Calu3 (cell line): ENCODE data around the gene TIPRL. TPM values are rescaled to one million over a fixed set of nuclear protein-coding genes. Genes with fewer than 3 reads are reported as not detected.

Experiments
- BruUV-seq: library from RNA; stranded (reverse); fragments of 400-500 nt; replicated peaks from 2 replicates; lab custom pipeline; 2021; lab: Mats Ljungman, UMichigan
- CTCF ChIA-PET: fragments of 300-600 bp; sonication (Branson Sonifier 250); formaldehyde crosslinking; loops from one replicate; lab custom pipeline; 2022; ENCODE audit warnings: antibody characterized with exemption; lab: Charles Lee
- DNase-seq: peaks from one replicate; pipeline ENCODE4 v3.0.0; 2022
- H3K27ac Mint-ChIP-seq: one replicate; pipeline ENCODE4 v1.8.0; 2022; ENCODE audit warnings: mixed read lengths; ENCODE audit not compliant: unreplicated experiment
- H3K27me3 Mint-ChIP-seq: one replicate; pipeline ENCODE4 v1.8.0; 2022; ENCODE audit warnings: mixed read lengths; ENCODE audit not compliant: unreplicated experiment
- H3K36me3 Mint-ChIP-seq: one replicate; pipeline ENCODE4 v1.8.0; 2022; ENCODE audit warnings: mild to moderate bottlenecking, moderate library complexity, mixed read lengths; ENCODE audit not compliant: insufficient read depth, unreplicated experiment
- H3K4me1 Mint-ChIP-seq: one replicate; pipeline ENCODE4 v1.8.0; 2022; ENCODE audit warnings: mild to moderate bottlenecking, low read depth, mixed read lengths; ENCODE audit not compliant: unreplicated experiment
- H3K4me3 Mint-ChIP-seq: one replicate; pipeline ENCODE4 v1.8.0; 2022; ENCODE audit warnings: mild to moderate bottlenecking, low read depth, moderate library complexity, mixed read lengths; ENCODE audit not compliant: unreplicated experiment
- H3K9me3 Mint-ChIP-seq: one replicate; pipeline ENCODE4 v1.8.0; 2022; ENCODE audit warnings: low read depth, mixed read lengths; ENCODE audit not compliant: unreplicated experiment
- CTCF ChIP-seq: fragments of 200-600 bp; IDR thresholded peaks from one replicate; pipeline ENCODE4 v1.8.0; 2022; ENCODE audit warnings: antibody characterized with exemption; ENCODE audit not compliant: unreplicated experiment
- intact Hi-C: fragments of 100-400 bp; cut with micrococcal nuclease; formaldehyde crosslinking; loops from one replicate; pipeline ENCODE4 v1.10.0; 2022; ENCODE audit not compliant: unreplicated experiment
- total RNA-seq: library from RNA; stranded (reverse); gene quantifications from 2 replicates; pipeline ENCODE4 v1.2.3, GENCODE V29; 2022

The TIPRL gene
- total RNA-seq, 1 experiment from 2014 or later = 41.6 TPM

GRCh38 chr1:168135116-168135920 lies 43.4 kb upstream of the TIPRL start:
- DNase-seq = no peak
- peaks cover 9% of the 10 kb centered on the region for H3K4me1 Mint-ChIP-seq
- CTCF ChIA-PET = no interaction called here
- peak overlapping the region; percentile 83 for H3K4me3 Mint-ChIP-seq
- no TSS peak for BruUV-seq
- intact Hi-C loops = no loop called here
- H3K27ac Mint-ChIP-seq = no peak overlapping the region
- no peaks in the 10 kb centered on the region for H3K9me3 Mint-ChIP-seq
- TF ChIP-seq CTCF = no peak
- H3K27me3 Mint-ChIP-seq = peaks cover 14% of the 10 kb centered on the region
- H3K36me3 Mint-ChIP-seq = peaks cover 12% of the 10 kb centered on the region

GRCh38 chr1:168135921-168136708 lies 42.6 kb upstream of the TIPRL start:
- H3K4me1 Mint-ChIP-seq = peaks cover 9% of the 10 kb centered on the region
- CTCF ChIA-PET = interaction anchor here (0.8 kb wide), 1 partner anchor 99 kb away, joined by 3 read pairs; no protein-coding TSS in a partner anchor
- DNase-seq = peak; percentile 38
- intact Hi-C loops = no loop called here
- no peak overlapping the region for H3K27ac Mint-ChIP-seq
- peaks cover 12% of the 10 kb centered on the region for H3K36me3 Mint-ChIP-seq
- no peak for TF ChIP-seq CTCF
- H3K27me3 Mint-ChIP-seq = peaks cover 14% of the 10 kb centered on the region
- no peaks in the 10 kb centered on the region for H3K9me3 Mint-ChIP-seq
- H3K4me3 Mint-ChIP-seq = peak overlapping the region; percentile 83
- BruUV-seq = no TSS peak

- CTCF ChIA-PET = interaction anchor here (0.8 kb wide), 1 partner anchor 99 kb away, joined by 3 read pairs; no protein-coding TSS in a partner anchor
- DNase-seq = peak; percentile 52
These were observed 41.9 kb upstream of the TIPRL start, which contains the start of gene GPR161 for GRCh38 chr1:168136709-168137514. TSS of gene GPR161 (minus strand) at chr1:168136930. CDS start at chr1:168104850, 32,080 bp downstream.

More at GRCh38 chr1:168136709-168137514, 41.9 kb upstream of the TIPRL start, which contains the start of gene GPR161:
- peak within 1 kb of the TSS; percentile 83 for H3K4me3 Mint-ChIP-seq
- peaks cover 14% of the 10 kb centered on the region for H3K27me3 Mint-ChIP-seq
- TF ChIP-seq CTCF = no peak
- intact Hi-C loops = no loop called here
- peaks cover 9% of the 10 kb centered on the region for H3K4me1 Mint-ChIP-seq
- peaks cover 12% of the 10 kb centered on the region for H3K36me3 Mint-ChIP-seq
- no peaks in the 10 kb centered on the region for H3K9me3 Mint-ChIP-seq
- no TSS peak for BruUV-seq
- peak within 1 kb of the TSS; percentile 63 for H3K27ac Mint-ChIP-seq
